HG02840 (cell line): ENCODE results near the gene BMP8A.
"Not testable (repeated sequence)": the region's sequence is repeated elsewhere in the genome, so short reads cannot be mapped to it uniquely, and the experiment has no call there.

Experiments
- ATAC-seq: cut with Tn5 transposase; IDR thresholded peaks from one replicate; pipeline ENCODE4 v1.9.1; 2021; ENCODE audit warnings: mild to moderate bottlenecking, moderate library complexity, moderate number of reproducible peaks; ENCODE audit not compliant: unreplicated experiment, low FRiP score

BMP8A gene

GRCh38 chr1:39478126-39478915 lies 13.1 kb upstream of the BMP8A start:
- ATAC-seq, result no peak

GRCh38 chr1:39481289-39481688 lies 10.1 kb upstream of the BMP8A start:
- no peak for ATAC-seq

GRCh38 chr1:39483276-39483675 lies 8.2 kb upstream of the BMP8A start:
- ATAC-seq, result no peak

- no peak for ATAC-seq
Measured at GRCh38 chr1:39484564-39484963, 6.9 kb upstream of the BMP8A start.

GRCh38 chr1:39485046-39485803 lies 6.2 kb upstream of the BMP8A start:
- ATAC-seq, result no peak

GRCh38 chr1:39488012-39488545 lies 3.4 kb upstream of the BMP8A start:
- ATAC-seq, result no peak

GRCh38 chr1:39488793-39489566 lies 2.5 kb upstream of the BMP8A start:
- no peak for ATAC-seq

GRCh38 chr1:39489567-39490239 lies 1.7 kb upstream of the BMP8A start:
- ATAC-seq, result no peak

- ATAC-seq, result peak; percentile 20
Measured at GRCh38 chr1:39490596-39491145, 765 bp upstream of the BMP8A start.

- not testable (repeated sequence) for ATAC-seq
Measured at GRCh38 chr1:39492118-39493042, 944 bp downstream of the BMP8A start.

- not testable (repeated sequence) for ATAC-seq
Measured at GRCh38 chr1:39493043-39493810, 1.8 kb downstream of the BMP8A start.

GRCh38 chr1:39494671-39495410 lies 3.4 kb downstream of the BMP8A start:
- ATAC-seq, result no peak

GRCh38 chr1:39496520-39496919 lies 5.1 kb downstream of the BMP8A start:
- not testable (repeated sequence) for ATAC-seq

- no peak for ATAC-seq
Measured at GRCh38 chr1:39497585-39497984, 6.1 kb downstream of the BMP8A start.

- not testable (repeated sequence) for ATAC-seq
Measured at GRCh38 chr1:39498096-39498710, 6.8 kb downstream of the BMP8A start.

- ATAC-seq, result not testable (repeated sequence)
Measured at GRCh38 chr1:39498821-39499220, 7.4 kb downstream of the BMP8A start.

- ATAC-seq, result no peak
Measured at GRCh38 chr1:39499668-39500067, 8.2 kb downstream of the BMP8A start.
